Trophoblast cell (in vitro differentiated cells and primary cell): ENCODE data around the gene DLL3. TPM values are rescaled to one million over a fixed set of nuclear protein-coding genes. Genes with fewer than 3 reads are reported as not detected.
"Not testable (repeated sequence)": the region's sequence is repeated elsewhere in the genome, so short reads cannot be mapped to it uniquely, and the experiment has no call there.

Experiments used
- DNase-seq, 2 donors: peaks; one replicate each; pipeline ENCODE4 v3.0.0-alpha.2; 2016
- H2AFZ ChIP-seq: 2 replicates; pipeline ENCODE4 v1.6.1; 2013; ENCODE audit warnings: low read length, moderate library complexity, mild to moderate bottlenecking; ENCODE audit not compliant: insufficient read depth, poor library complexity
- H2AK5ac ChIP-seq: 2 replicates; pipeline ENCODE4 v1.6.1; 2013; ENCODE audit warnings: mild to moderate bottlenecking, low read length
- H2BK120ac ChIP-seq: 2 replicates; pipeline ENCODE4 v1.6.1; 2013; ENCODE audit warnings: low read length, mild to moderate bottlenecking, moderate library complexity; ENCODE audit not compliant: insufficient read depth, poor library complexity
- H2BK12ac ChIP-seq: 2 replicates; pipeline ENCODE4 v1.6.1; 2013; ENCODE audit warnings: mild to moderate bottlenecking, low read length, moderate library complexity
- H2BK5ac ChIP-seq: 2 replicates; pipeline ENCODE4 v1.6.1; 2013; ENCODE audit warnings: low read length, low read depth, moderate library complexity, mild to moderate bottlenecking; ENCODE audit not compliant: poor library complexity
- H3K14ac ChIP-seq: 2 replicates; pipeline ENCODE4 v1.6.1; 2013; ENCODE audit warnings: mild to moderate bottlenecking, low read length
- H3K18ac ChIP-seq: 2 replicates; pipeline ENCODE4 v1.6.1; 2013; ENCODE audit warnings: mild to moderate bottlenecking, low read length
- H3K23ac ChIP-seq: 2 replicates; pipeline ENCODE4 v1.6.1; 2013; ENCODE audit warnings: low read length
- H3K27ac ChIP-seq: 2 replicates; pipeline ENCODE4 v1.5.1; 2013; ENCODE audit warnings: low read depth, mild to moderate bottlenecking, inconsistent platforms, low read length, moderate library complexity
- H3K27me3 ChIP-seq: 2 replicates; pipeline ENCODE4 v1.6.1; 2013; ENCODE audit warnings: inconsistent platforms, mild to moderate bottlenecking, low read length, moderate library complexity; ENCODE audit not compliant: insufficient read depth
- H3K36me3 ChIP-seq, 2 experiments: 1 replicate in 1 of 2; 2 replicates in 1 of 2; pipeline ENCODE4 v1.6.1; 2013; ENCODE audit warnings: low read length in 2 of 2, mild to moderate bottlenecking in 2 of 2, moderate library complexity in 1 of 2; ENCODE audit not compliant: insufficient read depth in 2 of 2, control insufficient read depth in 1 of 2
- H3K4ac ChIP-seq: 2 replicates; pipeline ENCODE4 v1.6.1; 2013; ENCODE audit warnings: low read depth, mild to moderate bottlenecking, low read length, moderate library complexity
- H3K4me1 ChIP-seq, 2 experiments: 1 replicate in 1 of 2; 2 replicates in 1 of 2; pipeline ENCODE4 v1.6.1; 2013; ENCODE audit warnings: low read length in 2 of 2, mild to moderate bottlenecking in 2 of 2, moderate library complexity in 1 of 2; ENCODE audit not compliant: insufficient read depth in 2 of 2, control insufficient read depth in 1 of 2
- H3K4me2 ChIP-seq: 2 replicates; pipeline ENCODE4 v1.6.1; 2013; ENCODE audit warnings: inconsistent platforms, mild to moderate bottlenecking, low read length, moderate library complexity
- H3K4me3 ChIP-seq: 2 replicates; pipeline ENCODE4 v1.5.1; 2013; ENCODE audit warnings: mild to moderate bottlenecking, low read depth, low read length, inconsistent platforms
- H3K79me1 ChIP-seq: one replicate; pipeline ENCODE4 v1.6.1; 2013; ENCODE audit warnings: low read length
- H3K79me2 ChIP-seq: 2 replicates; pipeline ENCODE4 v1.6.1; 2013; ENCODE audit warnings: low read length, mild to moderate bottlenecking; ENCODE audit not compliant: control insufficient read depth, insufficient read depth, poor library complexity
- H3K9ac ChIP-seq: 2 replicates; pipeline ENCODE4 v1.6.1; 2013; ENCODE audit warnings: mild to moderate bottlenecking, low read length
- H3K9me3 ChIP-seq: 2 replicates; pipeline ENCODE4 v1.6.1; 2013; ENCODE audit warnings: low read depth, mild to moderate bottlenecking, control low read depth, inconsistent platforms, low read length; ENCODE audit not compliant: insufficient read depth
- H4K12ac ChIP-seq: 2 replicates; pipeline ENCODE4 v1.6.1; 2013; ENCODE audit warnings: low read depth, mild to moderate bottlenecking, low read length, moderate library complexity
- H4K8ac ChIP-seq: 2 replicates; pipeline ENCODE4 v1.6.1; 2013; ENCODE audit warnings: low read depth, mild to moderate bottlenecking, low read length, moderate library complexity
- H4K91ac ChIP-seq: one replicate; pipeline ENCODE4 v1.6.1; 2013; ENCODE audit warnings: low read depth, mild to moderate bottlenecking, low read length, moderate library complexity
- WGBS: extraction: QIAGEN DNeasy Blood & Tissue Kit; methylation state at CpG from one replicate; pipeline ENCODE4 v1.1.7; 2013; ENCODE audit warnings: missing lambda C conversion rate; ENCODE audit not compliant: insufficient read length, insufficient coverage; ENCODE audit errors: extremely low coverage; 5-methylcytosine and 5-hydroxymethylcytosine counted together
- polyA plus RNA-seq: library from polyadenylated mRNA; stranded (reverse); fragments of 200-250 nt; gene quantifications from 2 replicates; pipeline ENCODE4 v1.2.3, GENCODE V29; 2013

The DLL3 gene
- polyA plus RNA-seq: 0.33 and 0.40 TPM in 2 replicates

GRCh38 chr19:39498798-39499642 lies at the start of gene DLL3:
Gene DLL3, plus strand, starts transcription at chr19:39498947. Its CDS starts 28 bp downstream, at chr19:39498975.
- H3K18ac ChIP-seq: no peak within 1 kb of the TSS
- peaks cover 7% of the 10 kb centered on the region for H3K9me3 ChIP-seq
- peaks cover 8 to 10% of the 10 kb centered on the region in 2 experiments for H3K4me1 ChIP-seq
- no peak within 1 kb of the TSS for H3K27ac ChIP-seq
- H2BK5ac ChIP-seq: no peak within 1 kb of the TSS
- no peak within 1 kb of the TSS for H3K9ac ChIP-seq
- no peaks in the 10 kb centered on the region for H3K79me2 ChIP-seq
- H2BK120ac ChIP-seq: no peak within 1 kb of the TSS
- H3K79me1 ChIP-seq: peaks cover 2% of the 10 kb centered on the region
- no peak within 1 kb of the TSS for H2BK12ac ChIP-seq
- peak within 1 kb of the TSS; percentile 14 for H2AFZ ChIP-seq
- H3K4me2 ChIP-seq: peak within 1 kb of the TSS; percentile 63
- DNase-seq: no peak
- H3K14ac ChIP-seq: no peak within 1 kb of the TSS
- H4K8ac ChIP-seq: no peak within 1 kb of the TSS
- no peak within 1 kb of the TSS for H3K4me3 ChIP-seq
- H4K12ac ChIP-seq: no peak within 1 kb of the TSS
- H3K23ac ChIP-seq: no peak within 1 kb of the TSS
- WGBS: no CpG with 5 or more reads among the region's 60 CpGs
- H4K91ac ChIP-seq: no peak within 1 kb of the TSS
- no peaks in the 10 kb centered on the region for H3K36me3 ChIP-seq
- peaks cover 23% of the 10 kb centered on the region for H3K27me3 ChIP-seq
- no peak within 1 kb of the TSS for H2AK5ac ChIP-seq
- H3K4ac ChIP-seq: no peak within 1 kb of the TSS

GRCh38 chr19:39449116-39449797 lies 49.5 kb upstream of the DLL3 start:
- Histone ChIP-seq H3K4me2 (no peak overlapping the region), H3K4ac (peak overlapping the region; percentile 63), H4K8ac (no peak overlapping the region), H2AK5ac (no peak overlapping the region), H3K4me3 (no peak overlapping the region), H4K91ac (no peak overlapping the region), H3K23ac (no peak overlapping the region), H3K9me3 (no peaks in the 10 kb centered on the region), H3K14ac (no peak overlapping the region), H2BK120ac (no peak overlapping the region), H3K4me1 (peaks cover 8 to 16% of the 10 kb centered on the region in 2 experiments), H2BK5ac (no peak overlapping the region), H3K79me2 (peaks cover 32% of the 10 kb centered on the region), H3K18ac (no peak overlapping the region), H3K27ac (no peak overlapping the region), H3K36me3 (peaks cover 26 to 29% of the 10 kb centered on the region in 2 experiments), H3K9ac (no peak overlapping the region), H2BK12ac (no peak overlapping the region), H2AFZ (no peak overlapping the region), H3K27me3 (no peaks in the 10 kb centered on the region), H4K12ac (no peak overlapping the region), H3K79me1 (peaks cover 9% of the 10 kb centered on the region)
- no CpG with 5 or more reads among the region's 8 CpGs for WGBS
- DNase-seq: no peak

GRCh38 chr19:39451257-39451656 lies 47.5 kb upstream of the DLL3 start:
- H3K9ac ChIP-seq, DNase-seq, H3K18ac ChIP-seq, H3K23ac ChIP-seq, H4K91ac ChIP-seq, H3K27me3 ChIP-seq, H3K4me3 ChIP-seq, H2BK5ac ChIP-seq, H3K9me3 ChIP-seq, H3K14ac ChIP-seq, H2BK12ac ChIP-seq, H2AFZ ChIP-seq, H4K12ac ChIP-seq, H2BK120ac ChIP-seq, H3K27ac ChIP-seq, H3K79me1 ChIP-seq, H4K8ac ChIP-seq, H2AK5ac ChIP-seq, H3K4me2 ChIP-seq: not testable (repeated sequence)
- peak overlapping the region; percentile 56 for H3K4ac ChIP-seq
- peaks cover 24% of the 10 kb centered on the region for H3K79me2 ChIP-seq
- no CpG with 5 or more reads among the region's 8 CpGs for WGBS
- H3K4me1 ChIP-seq: peaks cover 8 to 13% of the 10 kb centered on the region in 2 experiments
- peaks cover 29 to 33% of the 10 kb centered on the region in 2 experiments for H3K36me3 ChIP-seq

- no peak overlapping the region for H3K23ac ChIP-seq
- H3K4ac ChIP-seq: no peak overlapping the region
- no CpG with 5 or more reads among the region's 3 CpGs for WGBS
- H4K91ac ChIP-seq: no peak overlapping the region
- no peaks in the 10 kb centered on the region for H3K4me1 ChIP-seq
- no peak overlapping the region for H2AK5ac ChIP-seq
- no peaks in the 10 kb centered on the region for H3K27me3 ChIP-seq
- H3K18ac ChIP-seq: no peak overlapping the region
- no peak overlapping the region for H3K9ac ChIP-seq
- H3K9me3 ChIP-seq: peaks cover 3% of the 10 kb centered on the region
- no peak overlapping the region for H2BK120ac ChIP-seq
- H3K14ac ChIP-seq: no peak overlapping the region
- no peak for DNase-seq
- no peak overlapping the region for H4K12ac ChIP-seq
- H3K4me2 ChIP-seq: no peak overlapping the region
- H3K79me2 ChIP-seq: no peaks in the 10 kb centered on the region
- no peak overlapping the region for H3K27ac ChIP-seq
- H2AFZ ChIP-seq: no peak overlapping the region
- no peak overlapping the region for H3K4me3 ChIP-seq
- no peak overlapping the region for H4K8ac ChIP-seq
- no peak overlapping the region for H2BK5ac ChIP-seq
- H2BK12ac ChIP-seq: no peak overlapping the region
- H3K36me3 ChIP-seq: peaks cover 69% of the 10 kb centered on the region in 2 experiments
- no peaks in the 10 kb centered on the region for H3K79me1 ChIP-seq
These were observed 35.3 kb upstream of the DLL3 start for GRCh38 chr19:39463403-39463802.
